Endothelial cell of umbilical vein (primary cell): ENCODE results near the gene TMEM222. TPM values are rescaled to one million over a fixed set of nuclear protein-coding genes. Genes with fewer than 3 reads are reported as not detected.

Experiments used
- BruUV-seq: library from RNA; stranded (reverse); fragments of 400-500 nt; replicated peaks from 2 replicates; lab custom pipeline; 2021; lab: Mats Ljungman, UMichigan
- CTCF ChIA-PET: fragments of 300-600, 350-600 bp; sonication (Branson Sonifier 250); formaldehyde crosslinking; loops from one replicate; lab custom pipeline; 2021; ENCODE audit warnings: antibody characterized with exemption, inconsistent platforms; lab: Charles Lee
- POLR2A ChIA-PET: fragments of 300-600, 350-600 bp; sonication (Branson Sonifier 250); formaldehyde crosslinking; loops from one replicate; lab custom pipeline; 2021; ENCODE audit warnings: antibody characterized with exemption, inconsistent platforms; lab: Charles Lee
- DNase-seq: peaks from one replicate; pipeline ENCODE4 v3.0.0-alpha.2; 2011; ENCODE audit warnings: low read depth, low spot score
- FAIRE-seq: peaks from 2 replicates; lab custom pipeline; 2011; peaks lifted over from hg19 to GRCh38; lab: Jason Lieb, UNC
- H2AFZ ChIP-seq: 2 replicates; pipeline ENCODE4 v1.6.0; 2012; ENCODE audit warnings: low read depth, low read length, control low read depth, inconsistent platforms
- H3K27ac ChIP-seq: 2 replicates; pipeline ENCODE4 v1.5.1; 2011; ENCODE audit warnings: low read depth, mild to moderate bottlenecking, control low read depth, low read length, moderate library complexity; ENCODE audit not compliant: insufficient read depth
- H3K27me3 ChIP-seq, 2 experiments: 2 replicates each; pipeline versions ENCODE4 v1.6.0 to v1.6.1; 2011; ENCODE audit warnings: low read length in 2 of 2, mixed read lengths in 1 of 2; ENCODE audit not compliant: control insufficient read depth in 2 of 2, insufficient read depth in 2 of 2
- H3K36me3 ChIP-seq, 2 experiments: 2 replicates in 1 of 2; 3 replicates in 1 of 2; pipeline ENCODE4 v1.5.1; 2011; ENCODE audit warnings: low read length in 2 of 2, mild to moderate bottlenecking in 1 of 2, moderate library complexity in 1 of 2; ENCODE audit not compliant: control insufficient read depth in 2 of 2, insufficient read depth in 2 of 2; ENCODE audit errors: extremely low read depth in 1 of 2
- H3K4me1 ChIP-seq: 3 replicates; pipeline ENCODE4 v1.5.1; 2011; ENCODE audit warnings: mild to moderate bottlenecking, low read length; ENCODE audit not compliant: control insufficient read depth, insufficient read depth; ENCODE audit errors: extremely low read depth
- H3K4me2 ChIP-seq: 2 replicates; pipeline ENCODE4 v1.6.1; 2011; ENCODE audit warnings: low read length, control low read depth, mixed read lengths; ENCODE audit not compliant: insufficient read depth
- H3K4me3 ChIP-seq, 3 experiments: fragments of 200-600 bp in 1 of 3; sonication (generic), shearing (Covaris generic) in 1 of 3; replicated peaks in 1 of 3; 2 replicates each; pipeline ENCODE4 v1.5.1; 2011 to 2016; ENCODE audit warnings: control low read depth in 3 of 3, low read length in 3 of 3, mild to moderate bottlenecking in 2 of 3, inconsistent platforms in 1 of 3, low read depth in 1 of 3, moderate library complexity in 1 of 3; ENCODE audit not compliant: insufficient read depth in 1 of 3
- H3K79me2 ChIP-seq: 2 replicates; pipeline ENCODE4 v1.6.0; 2012; ENCODE audit warnings: low read length, inconsistent platforms; ENCODE audit not compliant: control insufficient read depth, insufficient read depth
- H3K9ac ChIP-seq: replicated peaks from 2 replicates; pipeline ENCODE3; 2011; ENCODE audit warnings: low read length, control low read depth; ENCODE audit not compliant: insufficient read depth; ENCODE audit errors: extremely low read depth
- H3K9me1 ChIP-seq: replicated peaks from 3 replicates; pipeline ENCODE4 v1.6.0; 2011; ENCODE audit warnings: mild to moderate bottlenecking, low read length; ENCODE audit not compliant: control insufficient read depth, insufficient read depth; ENCODE audit errors: extremely low read depth
- H3K9me3 ChIP-seq: replicated peaks from 2 replicates; pipeline ENCODE4 v1.5.1; 2012; ENCODE audit warnings: low read length, inconsistent platforms; ENCODE audit not compliant: control insufficient read depth, insufficient read depth
- H4K20me1 ChIP-seq: replicated peaks from 2 replicates; pipeline ENCODE3; 2011; ENCODE audit warnings: mild to moderate bottlenecking, low read length; ENCODE audit not compliant: control insufficient read depth, insufficient read depth; ENCODE audit errors: extremely low read depth
- EZH2 ChIP-seq: IDR thresholded peaks from 2 replicates; pipeline ENCODE4 v1.6.1; 2012; ENCODE audit warnings: borderline replicate concordance, low read depth, mild to moderate bottlenecking, moderate library complexity, low read length, inconsistent platforms; ENCODE audit not compliant: severe bottlenecking
- FOS ChIP-seq: IDR thresholded peaks from 2 replicates; pipeline ENCODE4 v1.6.1; 2011; ENCODE audit warnings: mild to moderate bottlenecking, low read length, moderate library complexity, borderline replicate concordance; ENCODE audit not compliant: insufficient read depth
- GATA2 ChIP-seq: IDR thresholded peaks from 2 replicates; pipeline ENCODE4 v1.7.0; 2011; ENCODE audit warnings: low read depth, mild to moderate bottlenecking, moderate library complexity, mixed read lengths, low read length; ENCODE audit not compliant: insufficient read length, insufficient read depth
- JUN ChIP-seq: IDR thresholded peaks from 2 replicates; pipeline ENCODE4 v1.6.1; 2011; ENCODE audit warnings: borderline replicate concordance, low read depth; ENCODE audit not compliant: insufficient read length, insufficient read depth
- MAX ChIP-seq: IDR thresholded peaks from 2 replicates; pipeline ENCODE4 v1.6.1; 2011; ENCODE audit not compliant: insufficient read depth, insufficient read length
- MYC ChIP-seq: IDR thresholded peaks from one replicate; pipeline ENCODE4 v1.6.1; 2011; ENCODE audit warnings: mild to moderate bottlenecking, low read depth, low read length
- POLR2A ChIP-seq: IDR thresholded peaks from 2 replicates; pipeline ENCODE4 v1.6.1; 2012; ENCODE audit warnings: low read depth, mild to moderate bottlenecking, control low read depth, low read length
- POLR2AphosphoS5 ChIP-seq: IDR thresholded peaks from 2 replicates; pipeline ENCODE4 v1.6.1; 2012; ENCODE audit warnings: low read depth, mild to moderate bottlenecking, control low read depth, low read length, moderate library complexity; ENCODE audit not compliant: insufficient read depth
- dilution Hi-C: fragments of 300-500 bp; cut with MboI; formaldehyde crosslinking; loops from one replicate; pipeline ENCODE4 v1.15.0; 2019; ENCODE audit warnings: low sequenced_read_pairs; ENCODE audit not compliant: extremely low pct_ligation_motif_present
- intact Hi-C: fragments of 100-400 bp; cut with micrococcal nuclease; formaldehyde crosslinking; loops from one replicate; pipeline ENCODE4 v1.10.0; 2022
- polyA plus RNA-seq, 4 experiments: library from polyadenylated mRNA; depleted of rRNA in 3 of 4; stranded (reverse) in 3 of 4; unstranded in 1 of 4; fragments of >200 nt; gene quantifications; 2 replicates each; pipeline versions ENCODE4 v1.2.1 to v1.2.3, GENCODE V29; 2011 to 2012; ENCODE audit warnings: missing spikeins in 1 of 4
- total RNA-seq: library from RNA; stranded (reverse); gene quantifications from 2 replicates; pipeline ENCODE4 v1.2.3, GENCODE V29; 2021
- TF ChIP-seq, protein P1 (sequence below), 2 donors: IDR thresholded peaks; 1 replicate in 1 of 2; 2 replicates in 1 of 2; pipeline ENCODE4 v1.5.1; 2011; ENCODE audit warnings: low read length in 2 of 2, mild to moderate bottlenecking in 2 of 2, moderate library complexity in 2 of 2, control low read depth in 1 of 2, inconsistent platforms in 1 of 2, low read depth in 1 of 2; ENCODE audit not compliant: insufficient read depth in 1 of 2; ENCODE audit errors: extremely low read depth in 1 of 2

The TMEM222 gene
- total and polyA plus RNA-seq, 2 donors (not counting 3 experiments of a cell fraction or from before 2014, with no cell fraction given) = 45.8 to 76.1 TPM

DNA sequence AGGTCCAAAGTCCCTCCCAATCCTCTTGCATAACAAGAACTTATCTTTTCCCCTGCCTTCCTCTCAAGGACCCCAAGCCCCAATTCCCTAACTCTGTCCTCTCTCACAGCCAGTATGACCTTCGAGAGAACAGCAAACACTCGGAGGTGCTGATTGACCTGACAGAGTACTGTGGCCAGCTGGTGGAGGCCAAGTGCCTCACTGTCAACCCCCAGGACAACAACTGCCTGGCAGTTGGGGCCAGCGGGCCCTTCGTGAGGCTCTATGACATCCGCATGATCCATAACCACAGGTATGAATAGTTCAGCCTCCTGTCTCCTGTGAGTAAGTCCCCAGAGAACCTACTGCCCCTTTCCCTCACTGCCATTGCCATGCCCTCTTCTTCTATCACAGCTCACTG lies 29.9 kb upstream of the TMEM222 start:
- BruUV-seq = no TSS peak
- no peak overlapping the region for H3K4me2 ChIP-seq
- no peak for FAIRE-seq

More for the DNA sequence above, 29.9 kb upstream of the TMEM222 start:
- Histone ChIP-seq H3K27ac (no peak overlapping the region), H3K79me2 (no peaks in the 10 kb centered on the region), H2AFZ (no peak overlapping the region), H3K4me1 (no peaks in the 10 kb centered on the region), H3K9ac (no peak overlapping the region), H3K4me3 (no peak overlapping the region), H3K9me1 (no peaks in the 10 kb centered on the region), H4K20me1 (no peaks in the 10 kb centered on the region), H3K36me3 (peaks cover 0 to 11% of the 10 kb centered on the region in 2 experiments), H3K27me3 (no peaks in the 10 kb centered on the region), H3K9me3 (no peaks in the 10 kb centered on the region)
- TF ChIP-seq POLR2AphosphoS5 (no peak), MAX (no peak), GATA2 (no peak), POLR2A (no peak), FOS (no peak), JUN (no peak), EZH2 (no peak), MYC (no peak)
- TF ChIP-seq, protein P1, sequence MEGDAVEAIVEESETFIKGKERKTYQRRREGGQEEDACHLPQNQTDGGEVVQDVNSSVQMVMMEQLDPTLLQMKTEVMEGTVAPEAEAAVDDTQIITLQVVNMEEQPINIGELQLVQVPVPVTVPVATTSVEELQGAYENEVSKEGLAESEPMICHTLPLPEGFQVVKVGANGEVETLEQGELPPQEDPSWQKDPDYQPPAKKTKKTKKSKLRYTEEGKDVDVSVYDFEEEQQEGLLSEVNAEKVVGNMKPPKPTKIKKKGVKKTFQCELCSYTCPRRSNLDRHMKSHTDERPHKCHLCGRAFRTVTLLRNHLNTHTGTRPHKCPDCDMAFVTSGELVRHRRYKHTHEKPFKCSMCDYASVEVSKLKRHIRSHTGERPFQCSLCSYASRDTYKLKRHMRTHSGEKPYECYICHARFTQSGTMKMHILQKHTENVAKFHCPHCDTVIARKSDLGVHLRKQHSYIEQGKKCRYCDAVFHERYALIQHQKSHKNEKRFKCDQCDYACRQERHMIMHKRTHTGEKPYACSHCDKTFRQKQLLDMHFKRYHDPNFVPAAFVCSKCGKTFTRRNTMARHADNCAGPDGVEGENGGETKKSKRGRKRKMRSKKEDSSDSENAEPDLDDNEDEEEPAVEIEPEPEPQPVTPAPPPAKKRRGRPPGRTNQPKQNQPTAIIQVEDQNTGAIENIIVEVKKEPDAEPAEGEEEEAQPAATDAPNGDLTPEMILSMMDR (IDR thresholded peaks at IDR 0.05; ENCODE audit: extremely low read depth in 1 of 2, insufficient read depth in 1 of 2, low read depth in 1 of 2, low read length in 2 of 2) = no peak
- dilution Hi-C loops (no loop called here), intact Hi-C loops (no loop called here)
- ChIA-PET CTCF (interaction anchor here (0.8 to 1.3 kb wide), 4 partner anchors 8 to 247 kb away, joined by 3 to 4 read pairs (median 4); no protein-coding TSS in a partner anchor), POLR2A (no interaction called here)
- no peak for DNase-seq
